Heart left ventricle (tissue), 16 donors: ENCODE data around the gene FKBP6. TPM values are rescaled to one million over a fixed set of nuclear protein-coding genes. Genes with fewer than 3 reads are reported as not detected.
A peak's percentile ranks its signal among the peaks of the same experiment; 100 is the strongest.
"Not testable (repeated sequence)": the region's sequence is repeated elsewhere in the genome, so short reads cannot be mapped to it uniquely, and the experiment has no call there.

Source experiments
- ATAC-seq, 4 donors: fragments of 200-7000 bp; cut with Tn5 transposase; one replicate each; pipeline ENCODE4 v1.9.1; 2020 to 2022; ENCODE audit warnings: moderate library complexity in 4 of 4, mild to moderate bottlenecking in 3 of 4, moderate number of reproducible peaks in 1 of 4
- DNase-seq, 5 donors: peaks; one replicate each; pipeline ENCODE4 v3.0.0-alpha.2; 2020
- H3K27ac ChIP-seq, 12 donors: fragments of 200-600 bp; sonication (generic) in 4 of 12; one replicate each; pipeline versions ENCODE4 v1.5.0 to v1.8.0; 2016 to 2022; ENCODE audit warnings: mild to moderate bottlenecking in 2 of 12
- H3K27me3 ChIP-seq, 9 donors: fragments of 200-600 bp; sonication (generic) in 2 of 9; one replicate each; pipeline versions ENCODE4 v1.5.1 to v1.8.0; 2016 to 2022; ENCODE audit warnings: mild to moderate bottlenecking in 3 of 9
- H3K36me3 ChIP-seq, 9 donors: fragments of 200-600 bp; sonication (generic) in 2 of 9; one replicate each; pipeline versions ENCODE4 v1.5.0 to v1.8.0; 2018 to 2022; ENCODE audit warnings: mild to moderate bottlenecking in 2 of 9
- H3K4me1 ChIP-seq, 12 donors: fragments of 200-600 bp; sonication (generic) in 4 of 12; one replicate each; pipeline versions ENCODE4 v1.5.0 to v1.8.0; 2016 to 2022; ENCODE audit warnings: mild to moderate bottlenecking in 3 of 12
- H3K4me3 ChIP-seq, 12 donors: fragments of 200-600 bp; sonication (generic) in 4 of 12; one replicate each; pipeline versions ENCODE4 v1.5.0 to v1.8.0; 2017 to 2022; ENCODE audit warnings: mild to moderate bottlenecking in 9 of 12, moderate library complexity in 4 of 12
- H3K9me3 ChIP-seq, 12 donors: fragments of 200-600 bp; sonication (generic) in 4 of 12; one replicate each; pipeline versions ENCODE4 v1.5.0 to v1.8.0; 2016 to 2022; ENCODE audit warnings: mild to moderate bottlenecking in 1 of 12
- CTCF ChIP-seq, 12 donors: fragments of 200-600 bp; sonication (generic) in 4 of 12; IDR thresholded peaks; one replicate each; pipeline versions ENCODE4 v1.5.0 to v1.8.0; 2018 to 2022; ENCODE audit warnings: antibody characterized with exemption in 12 of 12, mild to moderate bottlenecking in 5 of 12
- POLR2A ChIP-seq, 2 donors: fragments of 450-650 bp; IDR thresholded peaks; one replicate each; pipeline ENCODE4 v1.6.1; 2017; ENCODE audit warnings: antibody characterized with exemption in 2 of 2, mild to moderate bottlenecking in 2 of 2, moderate library complexity in 2 of 2
- WGBS, 4 donors: extraction: QIAGEN DNeasy Blood & Tissue Kit in 2 of 4; methylation state at CpG; one replicate each; pipeline versions ENCODE4 v1.1.5 to v1.1.7; 2013 to 2018; 5-methylcytosine and 5-hydroxymethylcytosine counted together
- intact Hi-C, 10 donors: fragments of 100-400 bp; cut with DNase I; formaldehyde crosslinking; loops; one replicate each; pipeline versions ENCODE4 v1.11.1 to v1.14.2; 2022
- polyA plus RNA-seq, 2 donors: library from polyadenylated mRNA; stranded (reverse); fragments of 200-250 nt; gene quantifications; one replicate each; pipeline ENCODE4 v1.2.3, GENCODE V29; 2013
- total RNA-seq, 9 donors: library from RNA; depleted of rRNA in 2 of 9; stranded (reverse); fragments of >200 nt in 2 of 9; fragmentation: NEBNext Ultra II Directional in 3 of 9; extraction: Animal tissue kit (Norgen Biotek cat#: 25700) in 3 of 9; gene quantifications; one replicate each; pipeline versions ENCODE4 v1.1.0 to v1.2.4, GENCODE V29; 2016 to 2023
- donor health status: ischemic (EF 13 %, LVEDD 7.1; RV severe dilation, severe dysfunction).
- donor health status: healthy with polysubstance abuse.
- donor health status: DM: no; HTN: yes; CAD: no.
- donor health status: DM: no; HTN: no; CAD: no.
- donor health status: ischemic (EF 25% LVEDD 6.9; RV normal size, moderate dysfunction).
- donor health status: ischemic (EF 25% LVEDD 5.7; RV mildly dilated, moderate dysfunction).
- donor health status: healthy.
- donor health status: DM: yes; HTN: yes; CAD: no.
- donor health status: ischemic (EF 35%, LVEDD 5.7; RV mildly dilated, moderate dysfunction).
- donor health status: nonischemic (EF 11% LVEDD 7.7; RV severe dilation, severe dysfunction).
- donor health status: DM: yes; HTN: yes; CAD: no.
- donor health status: PGD.
- donor health status: ischemic (EF 29% LVEDD 5.4; RV normal size, mild dysfunction).
- donor health status: nonischemic (EF 23%, LVEDD 6.1; RV moderate dilation, normal function).

The FKBP6 gene
- total and polyA plus RNA-seq, 11 donors: not detected

GRCh38 chr7:73304071-73304470 is 23.9 kb upstream of the FKBP6 start:
- H3K36me3 ChIP-seq: peaks cover 0 to 36% (median 23%) of the 10 kb centered on the region in 9 donors
- H3K27ac ChIP-seq: no peak overlapping the region
- H3K4me1 ChIP-seq: peaks cover 0 to 14% (median 4%) of the 10 kb centered on the region in 12 donors
- ATAC-seq (no peak), DNase-seq (no peak)
- no peak overlapping the region for H3K4me3 ChIP-seq
- H3K9me3 ChIP-seq: no peaks in the 10 kb centered on the region
- H3K27me3 ChIP-seq: no peaks in the 10 kb centered on the region
- TF ChIP-seq CTCF (IDR thresholded peaks at IDR 0.05) (no peak), POLR2A (IDR thresholded peaks at IDR 0.05) (no peak)
- 90 to 93% (median 92%) methylated on average over 12 to 14 of the region's 14 CpGs for WGBS, 4 donors
- intact Hi-C loops: no loop called here

GRCh38 chr7:73304612-73305387 is 23.2 kb upstream of the FKBP6 start:
- H3K9me3 ChIP-seq, H3K27me3 ChIP-seq, ATAC-seq, H3K4me3 ChIP-seq, intact Hi-C loops, H3K27ac ChIP-seq, DNase-seq: not testable (repeated sequence)
- Histone ChIP-seq H3K36me3 (peaks cover 0 to 36% (median 23%) of the 10 kb centered on the region in 9 donors), H3K4me1 (peaks cover 0 to 17% (median 7%) of the 10 kb centered on the region in 12 donors)
- WGBS, 4 donors: 81 to 92% (median 85%) methylated on average over 9 to 12 of the region's 15 CpGs

- WGBS, 4 donors: 93 to 95% (median 94%) methylated on average over 13 of the region's 13 CpGs
- intact Hi-C loops: no loop called here
- no peak for TF ChIP-seq POLR2A (IDR thresholded peaks at IDR 0.05)
- H3K27me3 ChIP-seq: no peaks in the 10 kb centered on the region
- no peaks in the 10 kb centered on the region for H3K9me3 ChIP-seq
- DNase-seq (no peak), ATAC-seq (no peak)
- H3K4me3 ChIP-seq: peak overlapping the region in 2 of 12 donors; percentile 71 to 89
- peaks cover 0 to 36% (median 23%) of the 10 kb centered on the region in 9 donors for H3K36me3 ChIP-seq
- no peak overlapping the region for H3K27ac ChIP-seq
- H3K4me1 ChIP-seq: peaks cover 0 to 17% (median 7%) of the 10 kb centered on the region in 12 donors
Observed at GRCh38 chr7:73307436-73307835, 20.5 kb upstream of the FKBP6 start.

GRCh38 chr7:73308074-73308664 is 19.8 kb upstream of the FKBP6 start:
- H3K27ac ChIP-seq: peak overlapping the region in 11 of 12 donors; percentile 35 to 80 (median 67)
- peak overlapping the region; percentile 56 to 89 (median 76) for H3K4me3 ChIP-seq
- DNase-seq (peak in 1 of 5 donors; percentile 26), ATAC-seq (peak; percentile 13 to 55 (median 38))
- H3K9me3 ChIP-seq: no peaks in the 10 kb centered on the region
- WGBS, 4 donors: 13 to 19% (median 18%) methylated on average over 31 to 43 of the region's 43 CpGs
- peaks cover 0 to 31% (median 18%) of the 10 kb centered on the region in 9 donors for H3K36me3 ChIP-seq
- H3K27me3 ChIP-seq: no peaks in the 10 kb centered on the region
- intact Hi-C loops: no loop called here
- no peak for TF ChIP-seq CTCF (IDR thresholded peaks at IDR 0.05)
- TF ChIP-seq POLR2A (IDR thresholded peaks at IDR 0.05): no peak
- peaks cover 0 to 17% (median 7%) of the 10 kb centered on the region in 12 donors for H3K4me1 ChIP-seq

- DNase-seq (peak; percentile 84 to 94 (median 89)), ATAC-seq (peak; percentile 83 to 97 (median 94))
- H3K4me1 ChIP-seq: peaks cover 0 to 17% (median 7%) of the 10 kb centered on the region in 12 donors
- H3K27ac ChIP-seq: peak within 1 kb of the TSS in 11 of 12 donors; percentile 35 to 80 (median 67)
- H3K9me3 ChIP-seq: no peaks in the 10 kb centered on the region
- peak in 1 of 2 donors; percentile 37 for TF ChIP-seq POLR2A (IDR thresholded peaks at IDR 0.05)
- TF ChIP-seq CTCF (IDR thresholded peaks at IDR 0.05): no peak
- peak within 1 kb of the TSS; percentile 56 to 89 (median 76) for H3K4me3 ChIP-seq
- intact Hi-C loops: no loop called here
- H3K36me3 ChIP-seq: peaks cover 0 to 25% (median 13%) of the 10 kb centered on the region in 9 donors
- 12 to 15% (median 13%) methylated on average over 34 to 40 of the region's 40 CpGs for WGBS, 4 donors
- H3K27me3 ChIP-seq: no peaks in the 10 kb centered on the region
Observed at GRCh38 chr7:73308665-73309214, 19.2 kb upstream of the FKBP6 start, which contains the start of gene NSUN5. Gene NSUN5 (minus strand): TSS chr7:73308826. CDS start chr7:73308790, 36 bp downstream.

GRCh38 chr7:73311421-73311820 is 16.5 kb upstream of the FKBP6 start:
- H3K27ac ChIP-seq, ATAC-seq, H3K36me3 ChIP-seq, H3K4me3 ChIP-seq, intact Hi-C loops, H3K27me3 ChIP-seq, DNase-seq, H3K9me3 ChIP-seq: not testable (repeated sequence)
- peaks cover 0 to 17% (median 7%) of the 10 kb centered on the region in 12 donors for H3K4me1 ChIP-seq
- WGBS, 4 donors: 78 to 85% (median 80%) methylated on average over 7 of the region's 7 CpGs
